ENCODE results near the gene TFIP11.

DNA sequence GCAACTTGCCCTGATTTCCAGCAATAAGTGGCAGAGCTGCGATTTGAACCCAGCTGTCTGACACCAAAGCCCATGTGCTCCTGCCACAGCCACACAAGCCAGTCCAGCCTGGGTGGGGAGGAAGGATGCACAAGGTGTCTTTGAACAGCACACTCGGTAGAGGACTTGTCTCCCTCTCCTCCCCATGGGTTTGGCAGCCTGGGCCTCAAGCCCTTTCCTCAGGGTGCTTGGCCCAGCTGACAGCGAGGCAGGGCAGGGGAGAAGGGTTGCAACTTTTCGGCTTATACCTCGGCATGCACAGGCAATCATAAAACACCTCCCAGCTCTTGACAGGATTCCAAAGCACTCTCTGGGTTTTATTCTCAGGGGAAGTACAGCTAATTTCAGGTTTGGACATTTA lies 63.9 kb downstream of the TFIP11 start:
- TF ChIP-seq, protein P1, sequence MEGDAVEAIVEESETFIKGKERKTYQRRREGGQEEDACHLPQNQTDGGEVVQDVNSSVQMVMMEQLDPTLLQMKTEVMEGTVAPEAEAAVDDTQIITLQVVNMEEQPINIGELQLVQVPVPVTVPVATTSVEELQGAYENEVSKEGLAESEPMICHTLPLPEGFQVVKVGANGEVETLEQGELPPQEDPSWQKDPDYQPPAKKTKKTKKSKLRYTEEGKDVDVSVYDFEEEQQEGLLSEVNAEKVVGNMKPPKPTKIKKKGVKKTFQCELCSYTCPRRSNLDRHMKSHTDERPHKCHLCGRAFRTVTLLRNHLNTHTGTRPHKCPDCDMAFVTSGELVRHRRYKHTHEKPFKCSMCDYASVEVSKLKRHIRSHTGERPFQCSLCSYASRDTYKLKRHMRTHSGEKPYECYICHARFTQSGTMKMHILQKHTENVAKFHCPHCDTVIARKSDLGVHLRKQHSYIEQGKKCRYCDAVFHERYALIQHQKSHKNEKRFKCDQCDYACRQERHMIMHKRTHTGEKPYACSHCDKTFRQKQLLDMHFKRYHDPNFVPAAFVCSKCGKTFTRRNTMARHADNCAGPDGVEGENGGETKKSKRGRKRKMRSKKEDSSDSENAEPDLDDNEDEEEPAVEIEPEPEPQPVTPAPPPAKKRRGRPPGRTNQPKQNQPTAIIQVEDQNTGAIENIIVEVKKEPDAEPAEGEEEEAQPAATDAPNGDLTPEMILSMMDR (CRISPR knock-in tag; IDR thresholded peaks at IDR 0.05), result no peak
- TF ChIP-seq RAD21 (CRISPR knock-in tag; IDR thresholded peaks at IDR 0.05) (no peak), KAT7 (CRISPR knock-in tag; IDR thresholded peaks at IDR 0.05; ENCODE audit: borderline replicate concordance) (no peak), ZNF562 (CRISPR knock-in tag; IDR thresholded peaks at IDR 0.05; ENCODE audit: borderline replicate concordance) (no peak), NPAS2 (CRISPR knock-in tag; IDR thresholded peaks at IDR 0.05; ENCODE audit: borderline replicate concordance) (no peak), MAFG (CRISPR knock-in tag; IDR thresholded peaks at IDR 0.05) (no peak), ZFP36 (IDR thresholded peaks at IDR 0.05; ENCODE audit: borderline replicate concordance, low read depth, low read length, partially characterized antibody) (no peak)
- TF ChIP-seq, protein P2, sequence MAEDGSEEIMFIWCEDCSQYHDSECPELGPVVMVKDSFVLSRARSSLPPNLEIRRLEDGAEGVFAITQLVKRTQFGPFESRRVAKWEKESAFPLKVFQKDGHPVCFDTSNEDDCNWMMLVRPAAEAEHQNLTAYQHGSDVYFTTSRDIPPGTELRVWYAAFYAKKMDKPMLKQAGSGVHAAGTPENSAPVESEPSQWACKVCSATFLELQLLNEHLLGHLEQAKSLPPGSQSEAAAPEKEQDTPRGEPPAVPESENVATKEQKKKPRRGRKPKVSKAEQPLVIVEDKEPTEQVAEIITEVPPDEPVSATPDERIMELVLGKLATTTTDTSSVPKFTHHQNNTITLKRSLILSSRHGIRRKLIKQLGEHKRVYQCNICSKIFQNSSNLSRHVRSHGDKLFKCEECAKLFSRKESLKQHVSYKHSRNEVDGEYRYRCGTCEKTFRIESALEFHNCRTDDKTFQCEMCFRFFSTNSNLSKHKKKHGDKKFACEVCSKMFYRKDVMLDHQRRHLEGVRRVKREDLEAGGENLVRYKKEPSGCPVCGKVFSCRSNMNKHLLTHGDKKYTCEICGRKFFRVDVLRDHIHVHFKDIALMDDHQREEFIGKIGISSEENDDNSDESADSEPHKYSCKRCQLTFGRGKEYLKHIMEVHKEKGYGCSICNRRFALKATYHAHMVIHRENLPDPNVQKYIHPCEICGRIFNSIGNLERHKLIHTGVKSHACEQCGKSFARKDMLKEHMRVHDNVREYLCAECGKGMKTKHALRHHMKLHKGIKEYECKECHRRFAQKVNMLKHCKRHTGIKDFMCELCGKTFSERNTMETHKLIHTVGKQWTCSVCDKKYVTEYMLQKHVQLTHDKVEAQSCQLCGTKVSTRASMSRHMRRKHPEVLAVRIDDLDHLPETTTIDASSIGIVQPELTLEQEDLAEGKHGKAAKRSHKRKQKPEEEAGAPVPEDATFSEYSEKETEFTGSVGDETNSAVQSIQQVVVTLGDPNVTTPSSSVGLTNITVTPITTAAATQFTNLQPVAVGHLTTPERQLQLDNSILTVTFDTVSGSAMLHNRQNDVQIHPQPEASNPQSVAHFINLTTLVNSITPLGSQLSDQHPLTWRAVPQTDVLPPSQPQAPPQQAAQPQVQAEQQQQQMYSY (CRISPR knock-in tag; IDR thresholded peaks at IDR 0.05), result no peak

All from HepG2 (cell line).